Measurements from ENCODE around the gene IL25. TPM values are rescaled to one million over a fixed set of nuclear protein-coding genes. Genes with fewer than 3 reads are reported as not detected.

The IL25 gene
- total and polyA plus RNA-seq, 2 of the 4 experiments (the other 2 are of a cell fraction): not detected

DNA sequence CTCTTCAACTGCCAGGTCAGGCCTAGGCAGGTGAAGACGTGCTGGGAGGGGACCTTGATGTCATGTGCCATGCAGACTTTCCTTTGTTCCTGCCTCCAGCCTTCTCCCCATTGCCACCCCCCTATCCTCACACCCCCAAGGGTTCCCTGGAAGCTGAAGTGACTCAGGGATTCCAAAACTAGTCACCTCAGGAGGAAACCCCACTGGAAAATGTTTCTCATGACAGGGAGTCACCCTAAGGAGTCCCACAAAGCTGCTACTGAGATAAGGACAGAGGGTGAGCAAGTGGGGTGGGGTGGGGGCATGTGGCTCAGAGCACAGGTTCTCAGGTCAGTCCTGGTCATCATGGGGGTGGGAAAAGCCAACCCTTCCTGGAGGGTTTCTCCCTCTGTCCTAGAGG lies 2.4 kb upstream of the IL25 start:
- Histone ChIP-seq H3K9me1 (ENCODE audit: insufficient read depth, low read length) (peaks cover 5% of the 10 kb centered on the region; the same call in 1 of the 2 replicates), H3K4ac (ENCODE audit: low read depth, low read length) (no peak overlapping the region), H4K20me1 (ENCODE audit: insufficient read depth, low read length) (no peaks in the 10 kb centered on the region), H2BK20ac (ENCODE audit: low read depth, low read length) (no peak overlapping the region), H3K23ac (ENCODE audit: low read depth, low read length) (no peak overlapping the region), H3K4me3 (ENCODE audit: insufficient read depth, low read depth, low read length) (no peak overlapping the region), H3K36me3 (ENCODE audit: control insufficient read depth, insufficient read depth, low read length) (no peaks in the 10 kb centered on the region), H2AK9ac (replicated peaks; ENCODE audit: low read depth, low read length, poor library complexity) (no peak overlapping the region), H3K9me3 (ENCODE audit: control insufficient read depth, insufficient read depth, low read length) (no peaks in the 10 kb centered on the region), H3K27ac (ENCODE audit: insufficient read depth, low read length) (no peak overlapping the region), H2AK5ac (ENCODE audit: low read depth, low read length) (no peak overlapping the region), H2BK120ac (ENCODE audit: low read depth, low read length) (no peak overlapping the region), H3K27me3 (ENCODE audit: control insufficient read depth, insufficient read depth, low read length) (peaks cover 39% of the 10 kb centered on the region), H3K4me1 (ENCODE audit: control insufficient read depth, insufficient read depth, low read length) (peaks cover 4% of the 10 kb centered on the region; the same call in 1 of the 2 replicates), H4K91ac (ENCODE audit: insufficient read depth, low read depth, low read length) (no peak overlapping the region), H4K8ac (ENCODE audit: low read depth in 2 of 2, low read length in 2 of 2) (no peak overlapping the region), H3K14ac (replicated peaks; ENCODE audit: low read depth, low read length) (no peak overlapping the region), H2BK5ac (ENCODE audit: low read depth, low read length, poor library complexity, severe bottlenecking) (no peak overlapping the region), H2BK15ac (ENCODE audit: low read depth, low read length) (no peak overlapping the region), H4K5ac (ENCODE audit: low read depth, low read length) (no peak overlapping the region), H2AFZ (replicated peaks; ENCODE audit: low read length, poor library complexity) (no peak overlapping the region), H3K56ac (ENCODE audit: extremely low read depth, insufficient read depth, low read length) (no peak overlapping the region), H3K18ac (ENCODE audit: low read depth, low read length) (no peak overlapping the region), H3K4me2 (ENCODE audit: low read depth, low read length) (no peak overlapping the region), H3K9ac (ENCODE audit: low read depth, low read length) (no peak overlapping the region), H3K79me1 (ENCODE audit: low read depth in 1 of 2, low read length in 2 of 2) (no peaks in the 10 kb centered on the region)
- DNase-seq (no peak), ATAC-seq (ENCODE audit: low read depth) (no peak)
- no CpG with 5 or more reads among the region's 1 CpG for WGBS, 2 experiments (ENCODE audit: extremely low coverage in 2 of 2, insufficient read length in 1 of 2)
- intact Hi-C loops (cut with micrococcal nuclease) (no loop called here), dilution Hi-C loops (cut with HindIII; ENCODE audit: low sequenced_read_pairs, unreplicated experiment) (no loop called here), in situ Hi-C loops (cut with MboI; ENCODE audit: low sequenced_read_pairs) (loop anchor here (10.0 kb wide), 1 partner anchor 45 kb away; the partner anchor contains the start of gene PABPN1)
- CTCF ChIA-PET: no interaction called here
- no TSS peak for BruUV-seq (replicated peaks)
- POLR2A ChIA-PET (ENCODE audit: unreplicated experiment): no interaction called here
- TF ChIP-seq MAZ (IDR thresholded peaks at IDR 0.05; ENCODE audit: borderline replicate concordance, low read depth, low read length): no peak
- no peak for TF ChIP-seq CEBPB (IDR thresholded peaks at IDR 0.05; ENCODE audit: low read depth, low read length)
- TF ChIP-seq SMC3 (IDR thresholded peaks at IDR 0.05; ENCODE audit: low read depth, low read length): no peak
- TF ChIP-seq NFE2L2 (IDR thresholded peaks at IDR 0.05; ENCODE audit: low read depth, low read length): no peak
- TF ChIP-seq BHLHE40 (IDR thresholded peaks at IDR 0.05; ENCODE audit: low read depth, low read length): no peak
